NCI-H1417 treated with DMSO at 0.1 percent for 48 hours (cell line): ENCODE results near the gene LNX2.
"Not testable (repeated sequence)": the region's sequence is repeated elsewhere in the genome, so short reads cannot be mapped to it uniquely, and the experiment has no call there.

Source experiments
- DNase-seq: peaks from one replicate; lab custom pipeline; 2025; lab: John Stamatoyannopoulos, UW

Gene LNX2

DNA sequence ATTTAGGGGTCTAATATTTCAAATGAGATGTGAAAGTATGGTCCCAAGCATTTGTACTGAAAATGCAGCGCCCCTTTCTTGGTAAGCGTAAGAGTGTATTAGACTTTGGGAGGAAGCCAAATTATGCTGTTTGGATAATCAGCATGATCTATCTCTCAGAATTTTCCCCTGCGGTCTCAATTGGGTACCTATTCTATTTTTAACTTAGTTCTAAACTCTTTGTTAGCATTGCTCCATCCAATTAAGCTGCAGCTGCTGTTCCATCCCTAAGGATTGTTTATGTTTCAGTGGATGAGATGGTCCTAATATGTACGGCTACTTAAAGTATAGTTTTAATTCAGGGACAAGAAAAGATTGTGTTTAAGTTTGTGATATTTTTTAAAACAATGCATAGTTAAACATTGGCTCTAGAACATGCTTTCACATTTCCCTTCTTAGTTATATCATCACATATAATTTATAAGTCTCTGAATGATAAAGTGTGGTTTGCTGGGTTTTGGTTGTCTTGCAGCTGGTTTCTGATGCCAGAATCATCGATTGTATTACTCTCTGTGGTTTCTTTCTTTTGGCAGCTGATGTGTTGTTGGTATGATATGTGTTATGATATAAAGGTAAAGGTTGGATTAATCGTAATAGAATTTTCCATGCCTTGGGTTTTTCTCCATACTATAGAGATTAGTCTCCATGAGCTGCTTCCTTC lies 16.4 kb upstream of the LNX2 start:
- no peak for DNase-seq

DNA sequence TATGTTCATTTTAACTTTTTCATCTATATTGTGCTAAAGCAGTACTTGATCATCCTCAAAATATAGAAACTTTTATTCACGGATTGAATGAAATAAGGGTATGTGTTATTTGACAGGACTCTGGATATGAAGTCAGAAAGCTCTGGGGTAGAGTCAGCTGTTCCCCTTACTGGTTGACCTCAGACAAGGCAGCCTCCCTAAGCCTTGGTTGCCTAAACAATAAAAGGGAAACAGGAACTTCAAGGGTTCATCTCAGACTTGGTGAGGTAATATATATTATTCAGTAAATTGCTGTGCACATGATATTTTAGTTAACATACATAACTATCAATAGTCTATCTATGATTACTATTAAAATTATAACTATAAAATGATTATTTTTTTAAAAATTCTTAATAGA lies 14.9 kb upstream of the LNX2 start:
- no peak for DNase-seq

DNA sequence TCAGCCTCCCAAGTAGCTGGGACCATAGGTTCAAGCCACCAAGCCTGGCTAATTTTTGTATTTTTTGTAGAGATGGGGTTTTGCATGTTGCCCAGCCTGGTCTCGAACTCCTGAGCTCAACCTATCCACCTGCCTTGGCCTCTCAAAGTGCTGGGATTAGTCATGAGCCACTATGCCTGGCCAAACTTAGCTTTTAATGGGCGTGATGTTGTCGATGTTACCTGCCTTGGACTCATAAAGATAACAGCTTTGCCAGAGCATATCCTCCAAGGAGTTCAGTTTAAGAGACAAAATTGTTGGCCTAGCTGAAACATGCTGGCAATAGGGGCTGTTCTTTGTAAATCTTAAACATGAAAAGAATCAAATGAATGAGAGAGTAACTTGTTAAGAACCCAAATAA lies 14.5 kb upstream of the LNX2 start:
- no peak for DNase-seq

DNA sequence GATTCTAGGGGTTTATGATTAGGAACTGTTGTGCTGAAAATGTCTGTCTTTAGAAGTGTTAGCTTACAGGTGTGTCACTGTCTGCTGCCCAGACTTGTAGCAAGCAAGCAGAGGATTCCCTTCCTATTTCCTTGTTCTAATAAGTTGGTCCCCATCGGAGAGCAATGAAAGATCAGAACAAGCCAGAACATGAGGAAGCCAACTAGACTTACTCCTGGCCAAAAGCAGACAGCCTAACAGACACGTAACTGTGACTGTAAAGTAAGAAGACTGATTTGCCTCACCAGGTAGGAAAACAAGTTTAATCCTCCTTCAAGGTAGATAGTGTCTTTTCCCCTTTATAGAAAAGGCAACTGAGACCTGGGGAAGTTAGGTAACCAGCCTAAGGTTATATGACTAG lies 13.9 kb upstream of the LNX2 start:
- DNase-seq, result no peak

DNA sequence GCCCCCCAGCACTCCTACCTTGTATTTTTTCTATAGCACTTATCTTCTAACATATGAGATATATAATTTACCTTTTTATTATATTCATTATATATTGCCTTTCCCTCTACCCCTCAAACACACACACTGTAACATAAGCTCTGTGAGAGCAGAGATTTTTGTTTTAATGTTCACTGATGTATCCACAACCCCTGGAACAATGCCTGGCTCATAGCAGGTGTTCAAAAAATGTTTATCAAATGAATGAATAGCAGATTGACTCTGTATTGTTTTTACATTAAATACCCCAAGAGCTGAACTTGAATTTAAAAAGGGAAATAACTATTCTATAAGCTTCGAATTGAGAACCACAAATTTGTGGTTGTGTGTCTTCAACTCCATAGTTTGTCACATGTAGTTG lies 12.3 kb upstream of the LNX2 start:
- DNase-seq, result no peak

DNA sequence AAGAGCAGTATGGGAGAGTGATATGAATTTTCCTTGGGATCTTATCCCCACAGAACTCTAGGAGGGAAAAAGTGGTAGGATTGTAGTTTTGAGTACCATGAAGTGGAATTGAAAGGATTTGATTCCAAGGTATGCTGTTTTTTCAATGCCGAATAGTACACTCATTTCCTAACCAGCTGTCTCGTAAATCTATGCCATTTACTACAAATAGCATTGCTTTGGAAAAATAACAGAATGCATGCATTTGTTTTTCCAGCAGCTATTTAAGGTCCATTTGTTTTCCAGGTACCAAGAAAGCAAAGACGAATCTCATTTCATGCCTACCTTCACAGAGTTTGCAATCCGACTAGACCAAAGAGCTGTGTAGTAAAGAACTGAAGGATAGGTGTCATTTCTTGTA lies 11.9 kb upstream of the LNX2 start:
- DNase-seq, result no peak

DNA sequence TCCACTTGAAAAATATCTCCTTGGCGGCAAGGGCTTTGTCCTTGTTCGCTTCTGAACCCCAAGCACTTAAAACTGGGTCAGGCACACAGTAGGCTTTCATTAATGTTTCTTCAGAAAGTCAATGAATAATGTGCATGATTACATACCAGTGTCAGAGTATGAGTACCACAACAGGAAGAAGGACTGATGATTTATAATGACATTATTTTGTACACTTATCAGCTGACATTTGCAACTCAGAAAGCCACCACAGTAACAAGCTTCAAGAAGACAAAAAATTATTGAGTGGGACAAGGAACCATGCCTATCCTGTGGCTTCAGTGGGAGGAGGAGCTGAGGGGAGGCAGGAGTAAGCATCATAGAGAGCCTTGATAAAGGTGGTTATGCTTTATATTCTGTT lies 11.3 kb upstream of the LNX2 start:
- DNase-seq, result no peak

DNA sequence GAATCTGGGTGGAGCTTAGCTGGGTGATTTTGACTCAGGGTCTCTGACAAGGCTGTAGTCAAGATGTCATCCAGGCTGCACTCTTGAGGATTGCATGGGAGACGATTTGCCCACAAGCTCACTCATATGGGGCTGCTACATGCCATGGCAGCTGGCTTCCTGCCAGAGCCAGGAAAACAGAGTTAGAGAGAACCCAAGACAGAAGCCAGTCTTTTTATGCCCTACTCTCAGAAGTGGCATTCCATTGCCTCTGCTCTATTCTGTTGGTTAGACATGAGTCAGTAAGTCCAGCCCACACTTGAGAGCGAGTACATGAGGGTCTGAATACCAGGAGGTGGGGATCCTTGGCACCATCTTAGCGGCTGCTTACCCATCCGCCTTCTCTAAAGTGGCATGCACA lies 10.8 kb upstream of the LNX2 start:
- DNase-seq, result no peak

DNA sequence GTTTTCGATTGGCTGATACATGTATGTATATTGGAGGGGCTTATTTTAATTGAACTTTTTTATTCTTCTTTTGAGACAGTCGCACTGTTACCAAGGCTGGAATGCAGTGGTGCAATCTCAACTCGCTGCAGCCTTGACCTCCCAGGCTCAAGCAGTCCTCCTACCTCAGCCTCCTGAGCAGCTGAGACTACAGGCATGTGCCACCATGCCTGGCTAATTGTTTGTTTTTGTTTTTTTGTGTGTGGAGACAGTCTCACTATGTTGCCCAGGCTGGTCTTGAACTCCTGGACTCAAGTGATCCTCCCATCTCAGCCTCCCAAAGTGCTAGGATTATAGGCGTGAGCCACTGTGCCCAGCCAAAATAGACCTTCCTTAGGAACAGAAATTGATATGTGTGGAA lies 8.4 kb upstream of the LNX2 start:
- DNase-seq, result not testable (repeated sequence)

DNA sequence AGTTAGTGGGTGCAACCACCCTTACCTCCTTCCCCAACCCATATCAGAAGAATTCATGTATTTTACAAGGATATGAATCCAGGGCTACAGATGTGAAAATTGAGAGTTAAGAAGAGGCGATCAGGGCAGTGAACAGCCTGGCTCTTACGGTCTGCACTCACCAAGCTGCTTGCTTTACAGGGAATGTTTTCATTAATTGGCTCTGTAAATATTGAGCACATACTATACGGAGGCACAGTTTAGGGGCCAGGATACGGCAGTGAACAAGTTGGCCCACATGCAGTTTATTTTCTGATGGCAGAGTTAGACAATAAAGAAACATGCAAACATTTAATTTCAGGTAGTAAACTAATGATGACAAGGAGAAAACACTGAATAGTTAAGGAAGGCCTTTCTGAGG lies 7.8 kb upstream of the LNX2 start:
- no peak for DNase-seq

DNA sequence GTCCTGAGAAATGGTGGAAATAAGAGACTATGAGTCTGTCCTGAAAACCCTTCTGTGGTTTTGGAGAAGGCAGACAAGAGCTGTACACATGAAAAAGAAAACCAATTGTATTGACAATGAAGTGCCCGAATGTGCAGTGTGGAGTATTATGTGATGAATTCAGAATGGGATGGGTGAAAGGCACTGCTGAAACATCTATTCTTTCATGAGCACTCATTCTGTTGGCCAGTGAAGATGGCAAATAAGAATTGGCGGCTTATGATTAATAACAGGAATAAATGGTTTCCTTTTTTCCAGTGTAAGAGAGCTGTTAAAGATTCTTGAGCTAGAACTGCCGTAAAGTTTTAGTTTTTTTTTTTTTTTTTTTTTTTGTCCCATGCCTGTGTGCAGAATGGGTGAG lies 7.1 kb upstream of the LNX2 start:
- no peak for DNase-seq

DNA sequence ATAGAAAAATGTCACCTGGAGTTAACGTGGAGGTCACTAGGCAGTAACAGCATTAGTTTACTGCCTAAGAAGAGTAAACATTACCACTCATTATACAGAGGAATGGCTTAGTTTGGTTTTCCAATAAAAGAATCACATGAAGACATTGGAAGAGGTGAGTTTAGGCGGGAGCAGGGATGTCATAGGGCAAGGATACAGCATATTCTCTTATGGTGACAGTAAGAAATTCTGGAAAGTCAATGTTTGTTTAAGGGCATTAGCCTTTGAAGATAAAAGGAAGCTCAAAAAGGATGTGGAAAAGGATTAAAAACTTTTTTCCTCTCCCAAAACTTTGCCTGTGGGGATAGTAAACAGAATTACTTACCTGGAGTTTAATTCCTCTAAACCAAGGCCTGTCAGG lies 5.5 kb upstream of the LNX2 start:
- no peak for DNase-seq

DNA sequence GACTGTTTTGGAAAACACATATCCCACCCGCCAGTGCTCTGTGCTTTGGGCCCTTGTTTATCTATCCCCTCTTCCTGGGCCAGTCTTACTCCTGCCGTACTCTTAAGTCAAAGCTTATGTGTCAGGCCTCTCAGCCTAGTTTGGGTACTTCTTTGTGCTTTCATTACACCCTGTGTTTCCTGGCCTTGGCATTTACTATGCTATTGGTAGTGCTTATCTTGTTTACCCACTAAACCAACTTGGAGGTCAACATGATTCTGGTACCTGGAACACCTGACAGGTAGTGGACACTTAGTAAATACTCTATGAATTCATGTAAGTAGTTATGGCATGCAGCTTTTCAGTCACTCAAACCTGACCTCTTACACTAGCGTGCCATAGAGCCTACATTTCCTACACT lies 3.7 kb upstream of the LNX2 start:
- no peak for DNase-seq

DNA sequence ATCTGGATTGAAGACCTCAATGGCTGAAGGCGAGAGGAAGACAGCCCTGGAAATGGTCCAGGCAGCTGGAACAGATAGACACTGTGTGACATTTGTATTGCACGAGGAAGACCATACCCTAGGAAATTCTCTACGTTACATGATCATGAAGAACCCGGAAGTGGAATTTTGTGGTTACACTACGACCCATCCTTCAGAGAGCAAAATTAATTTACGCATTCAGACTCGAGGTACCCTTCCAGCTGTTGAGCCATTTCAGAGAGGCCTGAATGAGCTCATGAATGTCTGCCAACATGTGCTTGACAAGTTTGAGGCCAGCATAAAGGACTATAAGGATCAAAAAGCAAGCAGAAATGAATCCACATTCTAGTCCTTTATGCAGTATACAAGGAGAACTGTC lies 2.6 kb upstream of the LNX2 start:
- no peak for DNase-seq

DNA sequence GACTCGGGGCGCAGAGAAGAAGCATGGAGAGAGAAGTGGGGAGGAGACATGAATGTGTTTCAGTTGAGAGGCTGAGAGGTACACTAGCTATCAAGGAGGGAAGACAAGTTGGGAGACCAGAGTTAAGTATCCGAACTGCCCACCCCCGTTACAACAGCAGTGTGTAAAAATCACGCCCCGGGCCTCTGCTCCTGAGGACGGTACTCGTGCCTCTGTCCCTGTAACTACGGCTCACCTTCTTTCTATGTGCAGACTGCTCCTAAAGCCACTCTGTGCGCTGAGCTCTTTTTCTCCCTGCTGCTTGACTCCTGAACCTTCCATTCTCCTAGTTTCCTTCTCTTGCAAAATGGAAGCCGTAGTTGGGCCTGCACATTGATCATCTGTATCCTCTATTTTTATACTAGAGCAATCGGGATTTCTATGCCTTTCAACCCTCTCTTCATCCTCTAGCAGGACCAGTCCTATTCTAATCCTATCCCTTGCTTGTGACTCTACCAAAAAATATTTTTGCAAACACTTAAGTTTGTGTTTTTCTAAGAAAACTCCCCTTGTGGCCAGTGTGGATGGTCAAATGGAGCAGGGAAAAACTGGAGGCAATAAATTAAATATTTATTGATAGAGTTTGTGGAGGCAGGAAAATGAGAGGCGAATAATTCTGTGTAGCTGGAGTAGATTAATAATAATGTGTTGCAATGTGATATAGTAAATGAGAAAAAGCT lies 1.9 kb upstream of the LNX2 start:
- no peak for DNase-seq

DNA sequence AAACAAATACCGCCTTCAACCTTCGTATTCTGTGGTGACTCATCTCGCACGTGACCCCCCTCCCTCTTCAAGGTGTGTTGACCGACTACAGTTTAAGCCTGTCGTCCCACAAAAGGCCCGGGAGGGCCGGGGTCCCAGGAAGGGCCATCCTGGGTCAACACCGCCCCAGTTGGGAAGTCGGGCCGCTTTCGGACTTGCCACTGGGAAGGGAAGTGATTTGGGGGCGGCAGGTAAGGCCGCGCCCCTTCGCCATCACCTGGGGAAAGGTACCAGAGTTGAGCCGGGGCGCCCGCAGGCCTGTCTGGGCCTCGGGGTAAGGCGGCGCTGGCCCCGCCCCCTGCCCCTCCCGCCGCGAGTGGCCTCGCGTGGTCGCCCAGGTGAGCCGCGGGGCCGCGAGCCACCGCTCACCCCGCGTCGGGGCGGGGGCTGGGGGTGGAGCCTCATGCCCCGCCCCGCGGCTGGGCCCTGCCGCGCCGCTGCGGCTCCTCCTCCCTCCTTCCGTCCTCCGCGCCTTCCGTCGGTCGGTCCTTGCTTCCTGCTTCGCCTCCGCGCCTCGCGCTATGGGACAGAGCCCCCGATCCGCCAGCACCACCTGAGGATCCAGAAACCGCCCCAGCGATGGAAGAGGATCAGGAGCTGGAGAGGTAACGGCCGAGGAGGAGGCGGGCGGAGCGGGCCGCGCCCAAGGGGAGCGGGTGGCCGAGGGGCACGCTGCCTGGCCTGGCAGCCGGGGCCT lies 1.2 kb upstream of the LNX2 start, which contains the start of gene POLR1D:
Gene POLR1D, plus strand, starts transcription at position 527 of the 736 bp plus-strand sequence. Its CDS starts 92 bp downstream, at position 619.
- peak; percentile 42 for DNase-seq

DNA sequence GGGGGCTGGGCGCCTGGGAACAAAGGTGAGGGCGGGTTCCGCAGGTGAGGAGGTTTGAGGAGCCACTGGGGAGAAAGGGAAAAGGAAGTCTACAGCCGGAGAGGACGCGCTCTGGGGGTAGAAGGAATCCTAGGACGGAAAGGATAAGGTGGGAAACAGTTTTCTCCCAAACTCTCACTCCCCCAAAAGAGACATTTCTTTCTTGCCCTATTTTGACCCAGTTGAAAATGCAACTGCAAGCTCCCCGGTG lies 712 bp upstream of the LNX2 start:
- DNase-seq, result no peak

DNA sequence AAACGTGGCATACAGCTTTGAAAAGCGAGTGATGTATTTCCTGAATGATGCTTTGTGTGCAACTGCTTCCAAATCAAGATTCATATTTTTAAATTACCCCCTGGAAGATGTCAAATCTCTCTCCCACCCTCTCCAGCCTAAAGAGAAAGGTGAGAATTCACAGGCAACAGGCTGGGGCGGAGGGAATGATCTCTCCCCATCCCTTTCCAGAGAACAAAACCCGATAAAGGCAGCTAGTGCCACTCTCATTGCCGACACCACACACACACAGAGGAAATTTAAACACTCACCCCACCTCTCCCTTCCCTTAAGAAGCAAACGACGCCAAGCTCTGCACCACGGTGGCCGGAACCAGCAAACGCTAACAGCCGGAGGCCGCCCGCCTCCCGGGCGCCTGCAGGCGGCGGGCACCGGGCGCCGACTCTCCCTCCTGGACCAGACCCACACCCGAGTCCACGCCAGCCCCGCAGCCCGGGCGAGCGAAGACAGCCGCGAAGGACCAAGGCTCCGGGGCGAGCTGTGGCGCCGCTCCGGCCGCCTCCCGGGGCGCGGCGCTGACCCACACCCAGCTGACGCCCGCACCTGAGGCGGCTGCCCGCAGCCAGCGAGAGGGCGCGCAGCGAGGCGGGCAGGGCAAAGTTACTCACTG lies 477 bp downstream of the LNX2 start:
- no peak for DNase-seq

DNA sequence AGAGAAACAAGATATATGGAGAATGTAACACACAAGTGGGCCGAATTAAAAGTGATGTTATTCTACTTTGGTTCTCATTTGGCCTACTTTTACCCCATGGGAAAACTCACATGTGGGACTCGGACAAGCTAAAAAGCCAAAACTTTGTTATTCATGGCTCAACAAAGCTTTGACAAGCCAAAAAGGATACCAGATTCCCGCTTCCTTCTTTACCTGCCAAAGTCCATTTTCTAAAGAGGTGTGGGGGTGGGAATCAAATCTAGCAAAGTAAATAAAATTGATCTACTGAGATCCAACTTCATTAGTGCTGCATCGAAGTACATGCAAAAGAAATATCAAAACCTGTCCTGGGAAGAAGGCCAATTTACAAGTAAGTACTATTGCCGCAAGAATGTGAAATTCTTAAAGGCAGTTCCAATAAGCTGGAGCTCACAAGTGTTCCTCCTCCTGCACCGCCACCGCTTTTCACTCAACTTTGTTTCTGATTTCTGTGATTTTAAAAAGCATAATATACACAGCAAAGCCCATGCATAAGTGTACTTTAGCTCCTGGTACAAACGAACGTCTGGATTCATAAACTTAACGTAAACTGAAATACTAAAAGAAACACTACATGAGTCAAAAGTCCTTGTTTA lies 1.1 kb downstream of the LNX2 start:
- DNase-seq, result no peak

DNA sequence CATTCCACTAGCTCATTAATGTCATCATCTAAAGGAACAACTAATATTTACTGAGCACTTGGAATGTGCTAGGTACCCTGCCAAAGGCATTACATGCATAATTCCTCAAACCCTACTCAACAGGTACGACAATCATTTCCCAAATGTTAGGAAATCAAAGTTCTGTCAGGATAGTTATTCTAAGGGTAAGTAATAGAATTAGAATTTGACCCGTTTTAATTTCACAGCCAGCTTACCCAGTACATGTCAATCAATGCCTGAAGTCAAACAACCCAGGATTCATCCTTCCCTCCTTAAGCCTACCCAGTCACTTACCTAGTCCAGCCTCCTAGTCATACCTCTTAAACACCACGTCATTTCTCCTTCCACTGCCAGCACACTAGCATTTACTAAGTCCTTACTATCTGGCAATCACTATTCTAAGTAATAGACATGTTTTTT lies 2.4 kb downstream of the LNX2 start:
- DNase-seq, result no peak

DNA sequence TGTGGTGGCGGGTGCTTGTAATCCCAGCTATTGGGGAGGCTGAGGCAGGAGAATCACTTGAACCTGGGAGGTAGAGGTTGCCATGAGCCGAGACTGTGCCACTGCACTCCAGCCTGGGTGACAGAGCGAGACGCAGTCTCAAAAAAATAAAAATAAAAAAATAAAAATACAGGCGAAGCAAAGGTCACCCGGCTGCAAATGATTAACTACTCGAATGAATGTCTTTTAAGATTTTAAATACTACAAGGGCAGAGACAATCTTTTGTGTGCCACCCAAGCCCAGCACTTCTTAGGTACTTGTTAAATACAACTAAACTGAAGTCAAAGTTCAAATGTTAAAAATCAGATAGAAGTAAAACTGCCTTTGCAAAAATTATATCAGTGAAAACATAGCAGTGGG lies 6.7 kb downstream of the LNX2 start:
- no peak for DNase-seq

DNA sequence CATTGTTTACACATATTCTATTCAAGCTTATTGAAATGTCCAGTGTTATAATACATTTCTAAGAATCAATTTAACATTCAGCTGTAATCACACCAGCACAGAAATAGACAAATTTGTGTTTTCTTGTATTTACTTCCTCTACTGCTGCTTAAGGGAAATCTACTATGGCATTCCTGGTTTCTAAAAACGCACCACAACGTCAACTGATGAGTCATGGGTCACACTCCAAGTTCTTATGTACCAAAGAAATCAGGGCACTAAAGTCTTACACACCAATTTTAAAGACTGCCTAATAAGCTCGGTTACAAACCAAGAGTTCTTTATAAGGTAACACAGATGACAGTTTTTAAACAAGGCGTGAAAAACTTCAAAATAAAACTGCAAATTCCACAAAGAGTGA lies 13.2 kb downstream of the LNX2 start:
- no peak for DNase-seq
